Breast epithelium (tissue), 3 donors: ENCODE data around the gene USH1G.

Experiments
- CTCF ChIP-seq, 3 donors: fragments of 450-650 bp; IDR thresholded peaks; one replicate each; pipeline ENCODE4 v1.5.1; 2016 to 2017; ENCODE audit warnings: antibody characterized with exemption in 3 of 3, mild to moderate bottlenecking in 3 of 3, moderate library complexity in 3 of 3
- POLR2AphosphoS5 ChIP-seq, 3 donors: sonication (generic); formaldehyde crosslinking; IDR thresholded peaks; one replicate each; pipeline ENCODE4 v1.6.1; 2017; ENCODE audit warnings: antibody characterized with exemption in 3 of 3

GRCh38 chr17:74924250-74924948, 1.3 kb upstream of the USH1G start, which contains the start of gene OTOP2:
- TF ChIP-seq CTCF (IDR thresholded peaks at IDR 0.05) = no peak
- TF ChIP-seq POLR2AphosphoS5 (IDR thresholded peaks at IDR 0.05) = no peak
